ENCODE results near the gene KNDC1.
"Not testable (repeated sequence)": the region's sequence is repeated elsewhere in the genome, so short reads cannot be mapped to it uniquely, and the experiment has no call there.

The KNDC1 gene, protein sequence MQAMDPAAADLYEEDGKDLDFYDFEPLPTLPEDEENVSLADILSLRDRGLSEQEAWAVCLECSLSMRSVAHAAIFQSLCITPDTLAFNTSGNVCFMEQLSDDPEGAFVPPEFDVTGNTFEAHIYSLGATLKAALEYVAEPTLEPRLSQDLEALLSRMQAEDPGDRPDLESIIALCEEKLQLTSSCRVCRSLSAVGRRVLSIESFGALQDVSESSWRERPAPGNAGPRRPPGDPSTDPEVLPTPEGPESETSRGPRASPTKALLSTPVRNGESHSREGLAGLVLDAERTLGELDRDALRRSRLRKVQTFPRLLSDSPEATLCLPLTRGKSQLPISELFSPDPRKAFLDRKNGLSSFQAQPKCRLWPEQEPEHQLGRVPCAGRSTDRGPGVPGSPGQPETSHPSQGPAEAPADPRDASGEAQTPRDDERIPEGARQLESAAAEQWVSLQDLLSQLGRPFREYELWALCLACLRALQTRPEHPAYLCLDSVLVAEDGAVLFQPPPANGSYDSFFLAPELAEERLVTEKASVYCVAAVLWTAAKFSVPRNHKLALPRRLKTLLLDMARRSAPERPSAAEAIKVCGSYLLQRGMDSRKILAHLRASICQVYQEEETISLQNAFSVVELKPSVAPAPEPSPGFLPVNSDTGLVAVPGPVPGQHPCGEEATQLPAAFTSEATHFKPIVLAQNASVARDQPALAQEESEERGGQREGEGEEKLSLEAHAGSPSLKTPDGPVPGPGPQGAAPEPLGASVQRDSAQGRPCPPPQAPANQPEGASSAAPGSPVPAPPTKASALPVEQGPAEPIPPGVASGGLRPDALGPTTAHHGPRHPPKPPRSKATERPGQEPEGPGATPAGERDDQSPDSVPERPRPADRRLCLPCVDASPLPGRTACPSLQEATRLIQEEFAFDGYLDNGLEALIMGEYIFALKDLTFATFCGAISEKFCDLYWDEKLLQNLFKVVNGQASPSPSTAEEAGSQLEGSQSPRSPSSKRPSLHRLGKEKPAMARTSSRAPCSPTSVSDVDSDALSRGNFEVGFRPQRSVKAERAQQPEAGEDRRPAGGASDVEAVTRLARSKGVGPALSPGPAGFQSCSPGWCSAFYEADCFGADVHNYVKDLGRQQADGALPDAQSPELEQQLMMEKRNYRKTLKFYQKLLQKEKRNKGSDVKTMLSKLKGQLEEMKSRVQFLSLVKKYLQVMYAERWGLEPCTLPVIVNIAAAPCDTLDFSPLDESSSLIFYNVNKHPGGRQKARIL (N-terminal part only)

DNA sequence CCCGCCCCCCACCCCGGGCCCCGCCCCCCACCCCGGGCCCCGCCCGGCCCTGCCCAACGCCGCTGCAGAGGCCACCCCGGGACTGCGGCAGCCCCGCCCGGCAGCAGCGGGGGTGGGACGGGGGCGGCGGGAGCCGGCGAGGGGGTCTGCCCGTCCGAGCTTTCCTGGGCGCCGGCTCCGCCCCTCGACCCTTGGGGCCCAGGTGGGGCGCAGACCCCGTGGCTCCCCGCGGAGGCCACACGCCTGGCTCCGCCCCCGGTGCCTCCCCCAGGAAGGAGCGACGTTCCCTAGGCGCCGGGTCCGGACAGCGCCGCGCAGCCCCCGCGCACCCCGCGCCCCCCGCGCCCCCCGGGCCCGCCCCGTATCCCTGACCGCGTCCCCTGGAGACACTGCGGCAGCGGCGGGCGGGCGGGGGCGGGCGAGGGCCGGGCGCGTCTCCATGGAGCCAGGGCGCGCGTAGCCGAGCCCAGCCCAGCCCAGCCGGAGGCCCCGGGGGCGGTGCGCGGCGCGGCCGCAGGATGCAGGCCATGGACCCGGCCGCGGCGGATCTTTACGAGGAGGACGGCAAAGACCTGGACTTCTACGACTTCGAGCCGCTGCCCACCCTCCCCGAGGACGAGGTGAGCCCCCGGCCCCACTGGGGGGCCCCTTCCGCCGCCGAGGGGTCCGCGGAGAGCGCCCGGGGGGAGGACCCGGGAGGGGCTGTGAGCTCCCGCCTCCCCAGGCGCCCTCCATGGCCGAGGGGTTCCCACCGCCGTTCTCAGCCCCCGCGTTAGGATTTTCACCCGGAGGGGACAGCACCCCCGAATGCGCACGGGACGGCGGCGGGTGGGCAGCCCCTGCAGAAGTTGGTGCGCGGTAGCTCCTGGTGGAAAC lies at the start of gene KNDC1:
KNDC1 (plus strand) TSS at position 270 of the 876 bp plus-strand sequence; CDS start at position 519, 249 bp downstream.
- in situ Hi-C loops (cut with MboI; ENCODE audit: low sequenced_read_pairs), result no loop called here

GRCh38 chr10:133110609-133111275 lies 49.3 kb upstream of the KNDC1 start:
- in situ Hi-C loops (cut with MboI; ENCODE audit: low sequenced_read_pairs), result no loop called here

DNA sequence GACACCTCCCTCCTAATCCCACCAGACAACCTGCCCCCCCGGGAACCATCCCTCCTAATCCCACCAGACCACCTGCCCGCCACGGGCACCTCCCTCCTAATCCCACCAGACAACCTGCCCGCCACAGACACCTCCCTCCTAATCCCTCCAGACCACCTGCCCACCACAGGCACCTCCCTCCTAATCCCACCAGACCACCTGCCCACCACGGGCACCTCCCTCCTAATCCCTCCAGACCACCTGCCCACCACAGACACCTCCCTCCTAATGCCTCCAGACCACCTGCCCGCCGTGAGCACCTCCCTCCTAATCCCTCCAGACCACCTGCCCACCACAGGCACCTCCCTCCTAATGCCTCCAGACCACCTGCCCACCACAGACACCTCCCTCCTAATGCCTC lies 48.4 kb upstream of the KNDC1 start:
- in situ Hi-C loops (cut with MboI; ENCODE audit: low sequenced_read_pairs), result not testable (repeated sequence)

DNA sequence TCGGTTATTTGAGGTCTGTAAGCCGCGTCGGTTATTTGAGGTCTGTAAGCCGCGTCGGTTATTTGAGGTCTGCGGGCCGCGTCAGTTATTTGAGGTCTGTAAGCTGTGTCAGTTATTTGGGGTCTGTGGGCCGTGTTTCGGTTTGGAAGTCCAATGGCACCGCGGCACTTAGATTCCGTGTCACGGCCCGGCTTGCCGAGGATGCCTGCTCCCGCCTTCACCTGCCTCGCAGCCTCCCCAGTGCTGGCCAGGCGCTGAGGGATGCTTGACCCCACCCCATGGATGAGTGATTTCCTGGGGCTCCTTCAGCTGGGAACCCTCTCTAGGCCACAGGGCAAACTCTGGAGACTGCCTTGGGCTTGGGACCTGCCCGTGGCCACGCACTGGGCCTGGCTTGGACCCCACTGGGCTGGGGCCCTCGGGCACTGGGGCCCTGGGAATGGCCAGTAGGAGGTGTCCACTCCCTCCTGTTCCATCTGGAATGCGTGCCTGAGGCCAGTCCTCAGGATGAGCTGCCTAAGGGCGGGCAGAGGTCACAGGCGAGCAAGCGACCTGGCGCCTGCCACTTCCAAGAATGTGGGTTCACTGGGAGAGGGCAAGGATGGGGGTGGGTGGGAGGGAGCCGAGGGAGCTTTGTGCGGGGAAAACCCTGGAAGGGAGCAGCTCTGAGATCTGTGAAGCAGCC lies 46.7 kb upstream of the KNDC1 start:
- in situ Hi-C loops (cut with MboI; ENCODE audit: low sequenced_read_pairs), result no loop called here

GRCh38 chr10:133113847-133114246 lies 46.2 kb upstream of the KNDC1 start:
- in situ Hi-C loops (cut with MboI; ENCODE audit: low sequenced_read_pairs), result no loop called here

DNA sequence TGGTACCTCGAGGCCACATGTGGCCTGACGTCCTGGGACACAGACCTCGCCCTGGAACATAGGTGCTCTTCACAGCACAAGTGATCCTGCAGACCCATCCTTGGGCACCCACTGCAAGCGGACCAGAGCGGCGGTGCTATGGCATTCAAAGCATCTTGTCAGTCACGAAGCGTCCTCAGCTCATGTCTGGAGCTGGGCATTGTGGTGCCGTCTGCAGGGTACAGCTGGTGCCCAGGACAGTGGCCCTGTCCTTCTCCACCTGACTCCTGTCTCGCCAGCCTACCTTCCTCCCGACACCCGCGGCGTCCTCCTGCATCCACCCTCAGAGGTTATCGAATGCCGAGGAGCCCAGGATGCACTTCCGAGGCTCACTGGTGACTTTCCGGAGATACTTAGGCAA lies 45.8 kb upstream of the KNDC1 start:
- in situ Hi-C loops (cut with MboI; ENCODE audit: low sequenced_read_pairs), result no loop called here

- in situ Hi-C loops (cut with MboI; ENCODE audit: low sequenced_read_pairs), result no loop called here
Measured at GRCh38 chr10:133114726-133115452, 45.1 kb upstream of the KNDC1 start.

DNA sequence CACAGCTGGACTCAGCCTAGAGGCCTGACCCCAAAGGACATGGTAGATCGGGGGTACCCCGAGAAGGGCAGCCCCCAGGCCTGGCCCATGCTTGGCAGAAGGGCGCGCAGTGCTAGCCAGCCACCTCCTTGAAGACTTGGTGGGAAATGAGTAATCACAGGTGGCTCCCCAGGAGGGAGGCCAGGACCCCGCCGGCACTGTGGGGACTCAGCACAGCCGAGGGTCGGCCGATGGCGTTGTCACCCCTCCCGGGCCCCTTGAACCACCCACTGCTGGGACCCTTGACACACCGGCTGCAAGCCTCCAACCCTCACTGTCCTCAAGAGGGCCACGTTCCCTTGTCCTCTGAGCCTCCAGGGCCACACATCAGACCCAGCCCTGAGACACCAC lies 44.6 kb upstream of the KNDC1 start:
- in situ Hi-C loops (cut with MboI; ENCODE audit: low sequenced_read_pairs), result no loop called here

- in situ Hi-C loops (cut with MboI; ENCODE audit: low sequenced_read_pairs), result no loop called here
Measured at GRCh38 chr10:133115976-133116375, 44.0 kb upstream of the KNDC1 start.

DNA sequence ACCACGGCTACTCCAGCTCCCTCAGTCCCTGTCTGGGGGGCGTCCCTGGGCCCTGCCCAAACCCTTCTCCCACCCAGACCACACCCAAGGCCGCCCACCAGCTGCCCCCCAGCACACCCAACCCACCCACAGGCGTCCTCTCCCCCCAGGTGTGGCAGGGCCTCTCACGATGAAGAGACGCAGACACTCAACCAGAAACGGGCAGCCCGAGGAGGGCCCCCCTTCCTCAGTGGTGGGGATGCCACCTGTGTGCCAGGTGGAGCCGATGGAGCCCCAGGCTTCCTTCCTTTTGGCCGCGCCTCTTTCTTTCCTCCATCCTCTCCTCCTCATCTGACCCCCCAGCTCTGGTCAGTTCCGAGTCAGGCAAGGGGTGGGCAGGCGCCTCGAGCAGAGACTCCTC lies 43.6 kb upstream of the KNDC1 start:
- in situ Hi-C loops (cut with MboI; ENCODE audit: low sequenced_read_pairs), result no loop called here

DNA sequence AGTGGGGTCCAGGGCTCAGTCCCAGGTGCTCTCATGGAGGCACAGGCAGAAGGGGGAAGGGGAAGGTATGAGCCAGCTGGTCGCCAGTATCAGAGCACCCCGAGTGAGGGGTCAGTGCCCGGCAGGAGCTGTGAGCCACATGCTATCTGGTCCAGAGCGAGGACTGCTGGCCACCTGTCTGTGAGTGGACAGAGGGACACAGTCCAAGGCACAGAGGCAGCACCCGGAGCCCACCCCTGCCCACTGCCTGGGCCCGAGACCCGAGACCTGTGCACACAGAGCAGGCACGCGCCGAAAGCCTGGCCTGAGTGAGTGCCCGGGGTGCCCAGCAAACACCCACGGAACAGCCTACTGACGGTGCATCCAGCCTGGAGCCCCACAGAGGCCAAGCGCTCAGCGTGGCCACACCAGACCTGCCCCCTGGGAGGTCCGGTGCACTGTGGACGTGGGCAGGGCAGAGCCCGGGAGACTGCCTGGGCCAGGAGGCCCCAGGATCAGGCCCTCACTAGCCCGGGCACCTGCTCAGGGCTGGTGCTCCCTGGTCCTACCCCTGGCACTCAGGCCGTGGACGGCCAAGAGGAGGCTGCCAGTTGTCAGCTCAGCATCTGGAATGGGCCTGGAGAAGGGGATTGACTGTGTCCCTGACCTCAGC lies 42.9 kb upstream of the KNDC1 start:
- in situ Hi-C loops (cut with MboI; ENCODE audit: low sequenced_read_pairs), result no loop called here

DNA sequence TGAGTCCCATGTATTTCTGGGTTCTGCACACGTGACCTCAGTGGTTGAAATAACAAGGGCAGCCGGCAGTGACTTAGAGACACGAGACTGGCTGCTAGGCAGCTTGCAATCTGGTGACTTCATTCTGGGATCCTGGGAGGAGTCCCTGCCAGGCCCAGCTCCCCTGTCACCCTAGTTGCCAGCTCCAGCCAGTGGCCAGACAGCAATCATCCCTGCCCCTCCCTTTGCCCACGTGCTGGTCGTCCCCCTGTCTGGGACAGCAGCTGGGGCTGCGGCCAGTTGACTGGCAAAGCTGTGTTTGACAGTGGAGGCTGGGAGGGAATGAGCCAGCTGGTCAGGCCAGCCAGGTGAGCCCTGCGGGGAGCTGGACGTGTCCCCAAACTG lies 42.3 kb upstream of the KNDC1 start:
- in situ Hi-C loops (cut with MboI; ENCODE audit: low sequenced_read_pairs), result no loop called here

DNA sequence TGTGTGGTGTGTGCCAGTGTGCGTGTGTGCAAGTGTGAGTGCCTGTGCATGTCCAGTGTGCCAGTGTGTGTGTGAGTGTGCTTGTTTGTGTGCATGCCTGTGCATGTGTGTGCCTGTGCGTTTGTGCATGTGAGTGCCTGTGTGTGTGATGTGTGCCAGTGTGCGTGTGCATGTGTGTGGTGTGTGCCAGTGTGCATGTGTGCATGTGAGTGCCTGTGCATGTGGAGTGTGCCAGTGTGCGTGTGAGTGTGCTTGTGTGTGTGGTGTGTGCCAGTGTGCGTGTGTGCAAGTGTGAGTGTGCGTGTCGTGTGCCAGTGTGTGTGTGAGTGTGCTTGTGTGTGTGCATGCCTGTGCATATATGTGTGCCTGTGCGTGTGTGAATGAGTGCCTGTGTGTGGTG lies 38.5 kb upstream of the KNDC1 start:
- in situ Hi-C loops (cut with MboI; ENCODE audit: low sequenced_read_pairs), result no loop called here

GRCh38 chr10:133122171-133122935 lies 37.7 kb upstream of the KNDC1 start:
- in situ Hi-C loops (cut with MboI; ENCODE audit: low sequenced_read_pairs), result no loop called here

GRCh38 chr10:133123050-133123745 lies 36.8 kb upstream of the KNDC1 start:
- in situ Hi-C loops (cut with MboI; ENCODE audit: low sequenced_read_pairs), result no loop called here

- in situ Hi-C loops (cut with MboI; ENCODE audit: low sequenced_read_pairs), result no loop called here
Measured at GRCh38 chr10:133123746-133124356, 36.2 kb upstream of the KNDC1 start.

Measured in HL-60/S4 treated with retinoic acid at 250 ng/mL for 4 days and 3 days (cell line).